Ecto neural progenitor cell (in vitro differentiated cells): Measurements from ENCODE around the gene SYNPO2L.
"Not testable (repeated sequence)": the region's sequence is repeated elsewhere in the genome, so short reads cannot be mapped to it uniquely, and the experiment has no call there.

Experiments used
- DNase-seq: peaks from one replicate; pipeline ENCODE4 v3.0.0-alpha.2; 2018; ENCODE audit warnings: low spot score

The SYNPO2L gene

GRCh38 chr10:73620974-73621373, 34.9 kb downstream of the SYNPO2L start:
- not testable (repeated sequence) for DNase-seq

DNA sequence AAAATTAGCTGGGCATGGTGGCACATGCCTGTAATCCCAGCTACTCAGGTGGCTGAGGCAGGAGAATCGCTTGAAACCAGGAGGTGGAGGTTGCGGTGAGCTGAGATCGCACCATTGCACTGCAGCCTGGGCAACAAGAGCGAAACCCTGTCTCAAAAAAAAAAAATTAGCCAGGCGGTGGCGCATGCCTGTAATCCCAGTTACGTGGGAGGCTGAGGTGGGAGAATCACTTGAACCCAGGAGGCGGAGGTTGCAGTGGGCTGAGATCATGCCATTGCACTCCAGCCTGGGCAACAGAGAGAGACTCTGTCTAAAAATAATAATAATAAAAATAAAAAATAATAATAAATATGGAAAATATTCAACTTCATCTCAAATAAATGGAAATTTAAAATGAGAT, 38.7 kb downstream of the SYNPO2L start:
- DNase-seq = not testable (repeated sequence)

DNA sequence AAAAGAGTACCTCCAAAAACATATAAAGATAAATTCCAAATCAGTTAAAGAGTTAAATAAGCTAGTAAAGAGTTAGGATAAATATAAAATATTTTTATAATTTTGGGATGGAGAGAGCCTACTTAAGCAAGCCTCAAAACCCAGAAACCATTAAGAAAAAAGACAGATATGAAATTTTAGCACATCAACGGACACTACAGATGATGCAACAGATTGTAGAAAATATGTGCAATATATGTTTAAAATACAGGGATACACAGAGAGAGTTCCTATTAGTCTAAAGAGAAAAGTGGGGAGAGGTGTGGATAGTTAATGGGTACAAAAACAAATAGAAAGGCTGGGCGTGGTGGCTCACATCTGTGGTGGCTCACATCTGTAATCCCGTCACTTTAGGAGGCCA, 41.1 kb downstream of the SYNPO2L start:
- no peak for DNase-seq

DNA sequence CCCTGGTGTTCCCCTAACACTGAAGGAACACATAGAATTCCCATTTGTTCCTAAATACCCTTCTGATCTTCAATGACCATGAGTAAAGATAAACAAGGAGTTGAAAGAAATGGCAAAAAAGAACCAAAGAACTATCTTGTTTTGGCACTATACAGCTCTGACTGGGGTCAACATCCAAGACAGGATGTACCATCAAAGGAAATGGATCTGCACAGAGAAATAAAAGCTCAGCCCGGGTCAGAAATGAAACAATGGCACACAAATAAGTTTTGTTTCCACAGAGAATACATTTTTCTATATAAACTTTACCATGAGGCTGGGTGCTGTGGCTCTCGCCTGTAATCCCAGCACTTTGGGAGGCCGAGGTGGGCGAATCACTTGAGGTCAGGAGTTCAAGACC, 46.7 kb downstream of the SYNPO2L start:
- DNase-seq = no peak

DNA sequence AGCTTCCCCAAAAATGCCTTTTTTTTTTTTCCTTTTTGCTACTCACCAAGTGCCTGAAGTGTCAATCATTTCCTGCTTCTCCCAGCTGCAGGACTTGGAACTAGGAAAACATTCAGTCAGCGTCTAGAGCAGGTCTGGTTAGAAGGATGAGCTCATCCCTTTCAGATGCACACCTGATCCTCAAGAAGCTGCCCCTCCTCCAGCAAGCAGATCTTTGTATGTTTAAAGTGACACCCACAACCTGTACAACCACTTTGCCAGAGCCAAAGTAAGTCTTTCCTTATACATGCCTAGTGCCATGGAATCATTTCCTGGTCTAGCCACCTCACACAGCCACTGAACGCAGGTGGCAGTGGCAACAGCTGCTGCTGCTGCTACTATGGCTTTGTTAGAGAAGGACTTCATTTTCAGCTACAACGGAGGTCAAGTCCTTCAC, 54.3 kb downstream of the SYNPO2L start:
- DNase-seq = no peak

GRCh38 chr10:73597346-73597745, 58.5 kb downstream of the SYNPO2L start:
- no peak for DNase-seq
